ENCODE results near the gene FYN.

DNA sequence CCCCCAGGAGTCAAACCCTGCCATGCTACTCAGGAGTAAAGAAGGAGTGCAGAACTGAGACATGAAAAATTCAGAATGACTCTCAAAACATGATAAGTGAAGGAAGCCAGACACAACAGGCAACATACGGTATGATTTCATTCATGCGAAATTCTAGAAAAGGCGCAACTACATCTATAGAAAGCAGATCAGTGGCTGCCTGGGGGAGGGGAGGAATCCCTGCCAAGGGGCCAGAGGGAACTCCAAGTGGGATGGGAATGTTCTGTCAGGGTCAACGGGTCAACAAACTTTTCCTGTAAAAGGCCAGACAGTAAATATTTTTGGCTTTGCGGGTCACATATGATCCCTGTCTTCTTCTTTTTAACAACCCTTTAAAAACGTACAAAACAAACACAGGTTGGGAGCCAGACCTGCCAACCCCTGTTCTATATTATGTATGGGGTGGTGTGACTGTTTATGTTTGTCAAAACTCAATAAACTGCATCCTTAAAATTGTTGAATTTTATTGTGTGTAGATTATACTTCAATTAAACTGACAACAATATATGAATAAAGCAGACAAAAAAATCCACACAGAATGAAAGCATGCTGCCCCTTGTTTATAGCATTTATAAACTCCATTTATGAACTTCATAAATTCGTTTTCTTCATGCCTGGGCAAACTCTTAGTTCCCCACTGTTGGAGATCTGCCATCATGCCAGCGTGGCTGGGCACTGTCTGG is 211.0 kb downstream of the FYN start:
- TF ChIP-seq CTCF (IDR thresholded peaks at IDR 0.05; ENCODE audit: insufficient read depth, low read length, poor library complexity, severe bottlenecking) (no peak), EZH2phosphoT487 (conservative IDR thresholded peaks at IDR 0.05; ENCODE audit: low read length) (no peak)

Data from SU-DHL-6 (cell line).